Activated CD8-positive, alpha-beta memory T cell treated with anti-CD3 and anti-CD28 coated beads, Interleukin-2, amount 50 U/mL, for 48 hours (primary cell): Measurements from ENCODE around the gene GPR108.
"Not testable (repeated sequence)": the region's sequence is repeated elsewhere in the genome, so short reads cannot be mapped to it uniquely, and the experiment has no call there.

Experiments used
- DNase-seq: peaks from one replicate; pipeline ENCODE4 v3.0.0-alpha.2; 2020

Gene GPR108

DNA sequence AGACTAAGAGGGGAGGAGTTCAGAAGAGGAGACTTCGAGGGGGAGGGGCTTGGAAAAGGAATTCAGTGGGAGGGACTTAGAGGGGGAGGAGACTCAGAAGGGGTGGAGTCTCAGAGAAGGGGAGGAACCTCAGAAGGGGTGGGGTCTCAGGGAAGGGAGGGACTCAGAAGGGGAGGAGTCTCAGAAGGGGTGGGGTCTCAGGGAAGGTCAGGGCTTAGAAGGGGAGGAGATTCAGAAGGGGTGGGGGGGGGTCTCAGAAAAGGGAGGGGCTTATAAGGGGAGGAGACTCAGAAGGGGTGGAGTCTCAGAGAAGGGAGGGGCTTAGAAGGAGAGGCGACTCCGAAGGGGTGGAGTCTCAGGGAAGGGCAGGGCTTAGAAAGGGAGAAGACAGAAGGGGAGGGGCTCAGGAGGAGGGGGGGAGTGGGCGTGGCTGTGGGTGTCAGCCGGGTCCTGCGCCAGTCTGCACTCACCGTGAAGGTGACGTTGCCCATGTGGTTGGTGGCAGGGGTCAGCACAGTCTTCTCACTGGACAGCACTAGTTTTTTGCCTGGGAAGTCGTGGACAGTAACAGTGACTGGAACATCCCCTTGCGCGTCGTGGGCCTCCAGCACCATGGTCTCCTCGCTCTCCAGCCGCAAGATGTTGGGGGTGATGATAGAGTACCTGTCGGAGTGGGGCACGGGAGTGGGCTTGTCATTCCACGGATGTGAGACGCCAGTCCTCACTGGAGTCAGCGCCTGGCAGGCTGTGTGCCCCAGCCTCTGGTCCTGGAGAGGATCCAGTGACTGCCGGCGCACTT, 18.4 kb downstream of the GPR108 start:
- DNase-seq = no peak

DNA sequence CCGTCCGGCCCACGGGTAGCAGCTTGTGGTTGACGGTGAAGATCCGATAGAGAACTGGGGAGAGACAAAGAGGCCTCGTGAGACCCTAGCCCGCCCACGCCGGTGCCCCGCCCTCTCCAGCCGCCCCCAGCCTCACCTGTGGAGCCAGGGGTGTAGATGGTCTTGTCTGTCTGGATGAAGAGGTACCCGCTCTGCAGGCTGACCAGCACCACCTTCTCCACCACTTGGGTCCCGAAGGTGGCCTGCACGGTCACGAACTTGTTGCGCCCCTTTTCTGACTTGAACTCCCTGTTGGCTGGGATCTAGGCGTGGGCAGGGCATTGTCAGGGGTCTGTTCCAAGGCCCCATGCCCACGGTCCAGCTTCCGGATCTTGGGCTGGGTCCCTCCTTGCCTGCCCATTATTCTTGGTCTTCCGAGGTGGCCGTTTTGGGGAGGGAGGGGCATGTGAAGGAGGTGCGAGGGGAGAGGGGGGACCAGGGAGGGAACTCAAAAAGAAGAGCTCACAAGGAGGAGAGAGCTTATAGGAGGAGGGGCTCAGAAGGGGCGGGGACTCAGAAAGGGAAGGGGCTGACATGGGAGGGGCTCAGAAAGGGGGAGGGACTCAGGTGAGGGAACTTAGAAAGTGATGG, 19.2 kb downstream of the GPR108 start:
- no peak for DNase-seq

DNA sequence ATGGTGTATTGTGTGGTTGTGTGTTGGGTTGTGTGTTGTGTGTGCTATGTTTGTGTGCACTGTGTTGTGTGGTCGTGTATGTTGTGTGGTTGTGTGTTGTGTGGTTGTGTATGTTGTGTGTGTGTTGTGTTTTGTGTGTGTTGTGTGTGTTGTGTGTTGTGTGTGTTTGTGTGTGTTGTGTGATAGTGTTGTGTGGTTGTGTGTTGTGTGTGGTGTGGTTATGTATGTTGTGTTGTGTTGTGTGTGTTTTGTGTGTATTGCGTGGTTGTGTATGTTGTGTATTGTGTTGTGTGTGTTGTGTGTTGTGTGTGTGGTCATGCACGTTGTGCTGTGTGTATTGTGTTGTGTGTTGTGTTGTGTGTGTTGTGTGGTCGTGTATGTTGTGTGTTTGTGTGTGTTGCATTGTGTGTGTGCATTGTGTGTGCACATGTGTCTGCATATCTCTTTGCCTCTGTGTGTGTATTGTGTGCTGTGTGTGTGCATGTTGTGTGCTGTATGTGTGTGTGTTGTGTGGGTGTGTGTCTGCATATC, 19.9 kb downstream of the GPR108 start:
- no peak for DNase-seq

DNA sequence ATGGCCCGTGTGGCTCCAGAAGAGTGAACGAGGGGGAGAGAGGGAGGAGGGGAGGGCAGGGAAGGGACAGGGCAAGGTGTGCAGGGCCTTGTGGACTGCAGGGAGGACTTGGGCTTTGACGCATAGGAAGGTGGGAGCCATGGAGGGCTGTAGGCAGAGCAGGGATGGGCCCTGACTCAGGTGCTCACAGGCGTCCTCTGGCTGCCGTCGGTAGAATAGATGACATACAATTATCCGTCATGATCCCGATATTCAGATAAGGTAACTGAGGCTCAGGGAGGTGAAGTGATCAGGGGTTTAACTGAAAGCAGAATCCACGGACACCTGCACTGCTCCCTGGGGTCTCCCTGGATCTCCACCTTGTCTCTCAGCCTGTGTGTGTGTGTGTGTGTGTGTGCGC, 20.3 kb downstream of the GPR108 start:
- DNase-seq = no peak

DNA sequence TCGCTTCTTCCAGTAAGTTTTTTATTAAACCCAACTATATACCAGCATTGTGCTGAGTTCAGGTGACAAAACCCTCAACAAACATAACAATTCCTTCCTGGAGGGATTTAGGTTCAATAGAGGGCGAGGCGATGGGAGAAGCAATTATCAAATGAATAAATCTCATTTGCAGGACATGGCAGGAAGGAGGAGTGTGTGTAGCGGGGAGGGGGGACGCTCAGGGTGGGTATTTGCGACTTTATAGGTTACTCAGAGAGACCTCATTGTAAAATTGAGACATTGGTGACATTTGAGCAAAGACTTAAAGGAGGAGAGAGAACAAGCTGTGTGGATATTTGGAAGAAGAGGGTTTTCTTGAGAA, 20.8 kb downstream of the GPR108 start:
- DNase-seq = no peak

DNA sequence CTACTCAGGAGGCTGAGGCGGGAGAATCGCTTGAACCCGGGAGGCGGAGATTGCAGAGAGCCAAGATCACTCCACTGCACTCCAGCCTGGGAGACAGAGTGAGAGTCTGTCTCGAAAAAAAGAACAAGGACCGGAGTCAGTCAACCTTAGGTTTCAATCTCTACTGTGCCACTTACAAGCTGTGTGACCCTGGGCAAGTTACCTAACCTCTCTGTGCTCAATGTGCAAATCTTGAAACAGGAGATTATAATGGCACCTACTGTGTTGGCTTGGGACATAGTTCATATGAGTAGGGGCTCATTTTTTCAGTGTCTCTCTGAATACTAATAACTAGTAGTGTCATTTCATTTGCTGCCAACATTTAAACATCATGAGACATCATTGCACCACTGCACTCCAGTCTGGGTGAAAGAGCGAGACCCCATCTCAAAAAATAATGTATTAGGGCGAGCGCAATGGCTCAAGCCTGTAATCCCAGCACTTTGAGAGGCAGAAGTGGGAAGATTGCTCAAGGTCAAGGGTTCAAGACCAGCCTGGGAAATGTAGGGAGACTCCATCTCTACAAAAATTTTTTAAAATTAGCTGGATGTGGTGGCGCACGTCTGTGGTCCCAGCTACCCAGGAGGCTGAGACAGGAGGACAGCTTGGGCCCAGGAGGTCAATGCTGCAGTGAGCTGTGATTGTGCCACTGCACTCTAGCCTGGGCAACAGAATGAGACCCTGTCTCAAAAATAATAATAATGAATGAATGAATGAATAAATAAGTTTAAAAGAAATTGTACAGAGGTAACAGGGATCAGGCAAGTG, 22.4 kb downstream of the GPR108 start:
- DNase-seq = no peak

DNA sequence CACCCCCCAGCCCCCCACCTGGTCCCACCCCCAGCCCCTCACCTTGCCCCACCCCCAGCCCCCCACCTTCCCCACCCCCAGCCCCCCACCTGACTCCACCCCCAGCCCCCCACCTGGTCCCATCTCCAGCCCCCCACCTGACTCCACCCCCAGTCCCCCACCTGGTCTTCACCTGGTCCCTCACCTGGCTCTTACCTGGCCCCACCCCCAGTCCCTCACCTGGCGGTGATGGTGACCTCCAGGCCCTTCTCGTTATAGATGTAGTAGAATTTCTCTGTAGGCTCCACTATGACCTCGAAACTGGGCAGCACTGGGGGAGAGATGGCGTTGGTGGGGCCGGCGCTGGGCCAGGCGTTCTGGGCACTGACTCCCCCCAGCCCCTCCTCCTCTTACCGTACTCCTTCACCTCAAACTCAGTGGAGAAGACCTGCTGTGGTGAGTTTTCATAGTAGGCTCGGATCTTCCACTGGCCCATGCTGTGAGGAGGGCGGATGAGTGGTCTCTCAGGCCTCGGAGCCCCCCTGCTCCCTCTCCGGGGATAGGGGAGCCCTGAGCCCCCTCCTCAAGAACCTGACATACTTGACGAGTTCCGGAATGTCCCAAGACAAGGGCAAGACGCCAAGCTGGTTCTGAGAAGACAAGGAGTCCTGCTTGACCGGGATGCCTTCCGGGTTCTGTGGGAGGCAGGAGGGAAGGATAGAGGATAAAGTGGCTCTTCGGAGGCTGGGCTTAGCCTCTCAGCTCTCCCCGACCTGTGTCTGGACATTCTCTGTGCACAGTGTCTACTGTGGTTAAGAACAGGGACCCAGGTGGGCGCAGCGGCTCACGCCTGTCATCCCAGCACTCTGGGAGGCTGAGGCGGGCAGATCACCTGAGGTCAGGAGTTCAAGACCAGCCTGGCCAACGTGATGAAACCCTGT, 23.3 kb downstream of the GPR108 start:
- no peak for DNase-seq

DNA sequence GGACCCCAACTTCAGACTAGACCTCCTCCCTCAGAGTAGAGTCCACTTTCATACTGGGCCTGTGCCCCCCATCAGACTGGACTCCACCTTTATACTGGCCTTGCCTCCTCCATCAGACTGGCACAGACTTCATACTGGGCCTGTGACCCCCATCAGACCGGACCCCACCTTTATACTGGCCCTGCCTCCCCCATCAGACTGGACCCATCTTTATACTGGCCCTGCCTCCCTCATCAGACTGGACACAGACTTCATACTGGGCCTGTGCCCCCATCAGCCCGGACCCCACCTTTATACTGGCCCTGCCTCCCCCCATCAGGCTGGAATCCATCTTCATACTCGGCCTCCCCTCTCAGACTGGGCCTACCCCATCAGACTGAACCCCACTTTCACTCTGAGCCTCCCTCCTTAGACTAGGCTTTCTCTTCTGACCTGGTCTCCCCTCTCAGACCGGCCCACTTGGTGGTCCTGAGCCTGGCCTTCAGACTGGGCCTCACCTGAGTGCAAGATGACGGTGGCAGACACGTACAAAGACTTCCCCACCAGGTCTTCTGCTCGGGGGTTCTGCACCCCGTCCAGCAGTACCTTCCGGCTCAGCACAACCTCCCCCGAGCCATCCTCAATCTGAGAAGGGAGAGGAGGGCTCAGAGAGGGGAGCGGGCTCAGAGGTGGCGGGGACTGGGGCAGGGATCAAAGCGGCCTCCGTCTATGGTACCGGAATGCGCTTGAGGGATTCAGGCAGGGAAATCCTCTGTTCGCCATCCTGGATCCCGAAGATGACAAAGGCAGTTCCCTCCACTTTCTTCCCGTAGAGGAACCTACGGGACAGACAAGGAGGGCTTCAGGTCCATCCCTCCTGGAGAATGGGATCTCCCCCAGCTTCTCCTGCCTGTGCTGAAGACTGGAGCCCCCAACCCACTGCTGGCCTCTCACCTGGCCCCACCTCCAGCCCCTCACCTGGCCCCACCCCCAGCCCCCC, 24.4 kb downstream of the GPR108 start:
- DNase-seq = no peak

DNA sequence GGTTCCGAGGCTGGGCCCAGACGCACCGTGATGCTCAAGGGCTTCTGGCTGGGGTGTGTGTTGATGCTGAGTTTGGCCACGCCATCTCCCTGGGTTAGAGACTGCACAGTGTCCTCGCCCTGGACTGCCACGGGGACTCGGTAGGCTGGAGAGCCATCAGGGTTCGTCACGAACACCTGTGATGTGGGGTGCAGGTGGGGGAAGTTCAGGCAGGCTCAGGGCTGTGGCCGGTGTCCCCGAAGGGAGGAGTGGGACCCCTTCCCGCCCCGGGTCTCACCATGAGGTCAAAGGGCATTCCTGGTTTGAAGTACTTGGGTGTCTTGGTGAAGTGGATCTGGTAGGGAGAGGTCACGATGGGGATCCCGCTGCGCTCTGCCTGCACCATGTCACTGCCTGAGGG, 25.1 kb downstream of the GPR108 start:
- DNase-seq = no peak

DNA sequence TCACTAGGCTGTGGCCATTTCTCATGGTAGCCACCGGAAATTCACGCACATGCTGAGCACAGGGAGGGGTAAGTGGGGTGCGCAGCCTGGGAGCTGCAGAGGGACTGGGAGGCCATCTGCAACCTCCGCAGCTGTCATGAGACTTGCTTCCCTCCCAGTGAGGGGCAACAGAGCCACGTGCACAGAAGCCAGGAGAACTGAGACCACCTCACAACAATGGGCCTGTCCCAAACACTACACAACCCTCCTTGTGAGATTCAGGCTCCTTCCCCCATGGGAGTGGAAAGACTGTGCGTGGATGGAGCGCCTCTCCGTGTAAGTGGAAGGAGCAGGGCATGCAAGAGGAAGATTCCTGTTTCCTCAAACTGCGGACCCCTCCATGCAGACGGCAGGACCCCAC, 25.8 kb downstream of the GPR108 start:
- no peak for DNase-seq

DNA sequence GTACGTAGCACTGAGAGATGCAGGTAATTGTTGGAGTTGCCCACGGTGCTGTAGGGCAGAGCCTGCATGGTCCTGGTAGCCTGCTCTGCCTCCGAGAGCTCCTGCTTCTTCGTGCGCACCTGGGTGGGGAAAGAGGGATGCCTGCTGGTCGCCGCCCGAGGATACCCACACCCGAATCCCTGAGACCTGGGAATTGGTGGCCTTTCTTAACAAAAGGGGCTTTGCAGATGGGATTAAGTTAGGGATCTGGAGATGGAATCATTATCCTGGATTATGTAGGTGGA, 26.4 kb downstream of the GPR108 start:
- no peak for DNase-seq

DNA sequence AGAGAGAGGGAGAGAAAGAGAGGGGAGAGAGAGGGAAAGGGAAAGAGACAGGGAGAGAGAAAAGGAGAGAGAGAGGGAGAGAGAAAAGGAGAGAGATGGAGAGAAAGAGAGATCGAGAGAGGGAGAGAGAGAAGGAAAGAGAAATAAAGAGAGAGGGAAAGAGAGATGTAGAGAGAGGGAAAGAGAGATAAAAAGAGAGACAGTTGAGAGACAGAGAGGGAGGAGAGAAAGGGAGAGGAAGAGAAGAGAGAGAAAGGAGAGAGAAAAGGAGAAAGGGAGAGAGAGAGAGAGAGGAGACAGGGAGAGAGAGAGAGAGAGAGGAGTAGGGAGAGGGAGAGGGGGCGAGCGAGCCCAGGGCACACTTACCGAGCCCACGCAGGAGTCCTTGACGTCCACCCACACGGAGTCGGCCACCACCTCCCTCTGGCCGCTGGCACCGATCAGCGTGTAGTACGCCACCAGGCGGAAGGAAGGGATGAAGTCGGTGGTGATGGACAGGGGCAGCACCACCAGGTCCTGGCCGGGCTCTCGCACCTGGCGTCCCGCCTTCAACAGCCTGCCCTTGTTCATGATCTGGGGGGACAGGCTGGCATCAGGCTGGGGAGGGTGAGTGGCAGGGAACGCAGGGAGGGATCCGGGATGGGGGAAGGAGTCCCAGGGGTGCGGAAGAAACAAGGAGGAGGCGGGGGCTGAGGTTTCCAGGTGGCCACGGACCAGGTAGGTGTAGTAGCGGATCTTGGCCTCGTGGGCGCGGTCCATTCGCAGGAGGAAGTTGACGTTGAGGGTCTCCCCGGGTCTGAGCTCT, 26.9 kb downstream of the GPR108 start:
- DNase-seq = no peak

DNA sequence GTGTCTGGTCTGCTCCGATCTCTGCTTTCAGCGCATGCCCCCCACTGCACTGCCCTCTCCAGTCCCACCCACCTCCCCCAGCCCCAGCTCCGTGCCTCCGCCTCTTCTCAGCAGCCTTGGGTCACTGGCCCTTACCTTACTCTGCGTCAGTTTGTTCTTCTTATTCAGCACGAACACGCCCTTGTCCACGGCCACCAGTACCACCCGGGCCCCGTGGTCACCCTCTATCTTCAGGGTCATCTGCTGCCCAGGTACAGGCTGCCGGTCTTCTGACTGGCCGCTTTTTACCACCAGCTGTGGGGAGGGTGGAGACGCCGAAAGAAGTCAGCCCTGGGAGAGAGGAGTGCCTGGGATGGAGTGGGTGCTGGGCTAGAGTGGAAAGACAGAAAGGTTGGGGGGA, 27.8 kb downstream of the GPR108 start:
- DNase-seq = no peak

DNA sequence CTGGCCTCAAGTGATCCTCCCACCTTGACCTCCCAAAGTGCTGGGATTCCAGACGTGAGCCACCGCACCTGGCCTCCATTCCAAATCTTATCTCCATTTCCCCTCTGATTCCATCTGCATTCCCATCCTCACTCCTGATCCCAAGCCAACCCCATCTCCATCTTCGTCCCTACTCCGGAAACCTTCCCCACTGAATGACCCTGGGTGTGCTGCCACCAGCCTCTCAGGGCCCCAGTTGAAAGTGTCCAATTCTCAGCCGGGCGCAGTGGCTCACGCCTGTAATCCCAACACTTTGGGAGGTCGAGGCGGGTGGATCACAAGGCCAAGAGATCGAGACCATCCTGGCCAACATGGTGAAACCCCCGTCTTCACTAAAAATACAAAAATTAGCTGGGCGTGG, 28.5 kb downstream of the GPR108 start:
- DNase-seq = not testable (repeated sequence)

DNA sequence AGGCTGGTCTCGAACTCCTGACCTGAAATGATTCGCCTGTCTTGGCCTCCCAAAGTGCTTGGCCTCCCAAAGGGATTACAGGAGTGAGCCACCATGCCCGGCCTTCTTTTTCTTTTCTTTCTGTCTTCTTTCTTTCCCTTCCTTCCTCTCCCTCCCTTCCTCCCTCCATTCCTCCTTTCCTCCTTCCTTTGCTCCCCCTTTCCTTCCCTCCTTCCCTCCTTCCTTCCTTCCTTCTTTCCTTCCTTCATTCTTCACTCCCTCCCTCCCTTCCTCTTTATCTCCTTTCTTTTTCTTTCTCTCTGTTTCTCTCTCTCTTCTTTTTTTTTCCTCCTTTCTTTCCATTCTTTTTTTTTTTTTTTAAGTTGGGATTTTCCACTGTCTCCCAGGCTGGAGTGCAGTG, 29.0 kb downstream of the GPR108 start:
- DNase-seq = no peak

DNA sequence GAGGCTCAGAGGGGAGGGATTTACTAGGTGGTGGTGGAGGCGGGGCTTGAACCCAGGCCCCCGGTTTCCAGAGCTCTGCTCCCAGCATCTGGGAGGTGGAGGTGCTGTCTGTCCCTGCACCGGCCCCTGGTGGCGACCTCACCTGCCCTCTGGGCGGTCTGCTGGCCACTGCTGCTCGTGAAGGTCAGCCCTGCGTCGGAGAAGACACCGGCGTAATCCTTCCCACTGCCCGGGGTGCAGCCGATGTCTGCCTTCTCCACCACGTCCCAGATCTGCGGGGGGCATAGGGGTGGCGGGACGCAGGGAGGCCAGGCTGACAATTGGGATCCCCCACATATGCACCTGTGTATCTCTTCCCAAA, 29.7 kb downstream of the GPR108 start:
- DNase-seq = no peak

DNA sequence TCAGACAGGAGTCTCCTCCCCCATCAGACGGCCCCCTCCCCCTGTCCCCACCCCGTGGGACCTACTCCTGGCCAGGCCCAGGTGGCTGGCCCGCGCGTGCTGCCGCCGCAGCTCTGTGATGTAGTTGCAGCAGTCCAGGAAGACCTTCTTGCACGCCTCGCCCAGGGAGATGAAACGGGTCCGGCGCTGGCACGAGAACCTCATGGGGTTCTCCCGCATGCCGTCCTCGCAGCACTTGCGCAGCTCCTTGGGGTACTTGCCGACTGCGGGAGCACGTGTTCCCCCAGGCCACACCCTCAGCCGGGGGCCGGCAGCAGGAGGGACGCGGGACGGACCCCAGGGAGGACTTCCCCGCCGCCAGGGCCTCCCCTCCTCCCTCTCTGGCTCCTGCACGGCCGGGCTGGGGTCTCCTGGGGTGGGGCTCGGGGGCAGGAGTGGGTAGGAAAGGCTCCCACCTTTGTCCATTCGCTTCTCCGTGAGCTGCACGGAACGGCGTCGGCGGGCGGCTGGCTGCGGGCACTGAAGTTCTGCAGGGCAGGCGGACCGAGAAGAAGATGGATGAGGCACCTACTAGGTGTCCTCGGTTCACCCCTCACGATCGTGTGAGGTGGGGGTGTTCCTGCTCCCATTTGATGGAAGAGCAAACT, 30.2 kb downstream of the GPR108 start:
- DNase-seq = no peak

DNA sequence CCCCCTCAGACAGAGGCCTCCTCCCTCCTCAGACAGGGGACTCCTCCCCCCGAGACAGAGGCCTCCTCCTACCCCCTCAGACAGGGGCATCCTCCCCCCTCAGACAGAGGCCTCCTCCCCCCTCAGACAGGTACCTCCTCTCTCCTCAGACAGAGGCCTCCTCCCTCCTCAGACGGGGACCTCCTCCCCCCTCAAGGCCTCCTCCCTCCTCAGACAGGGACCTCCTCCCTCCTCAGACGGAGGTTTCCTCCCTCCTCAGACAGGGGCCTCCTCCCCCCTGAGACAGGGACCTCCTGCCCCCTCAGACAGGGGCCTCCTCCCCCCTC, 30.8 kb downstream of the GPR108 start:
- DNase-seq = no peak

DNA sequence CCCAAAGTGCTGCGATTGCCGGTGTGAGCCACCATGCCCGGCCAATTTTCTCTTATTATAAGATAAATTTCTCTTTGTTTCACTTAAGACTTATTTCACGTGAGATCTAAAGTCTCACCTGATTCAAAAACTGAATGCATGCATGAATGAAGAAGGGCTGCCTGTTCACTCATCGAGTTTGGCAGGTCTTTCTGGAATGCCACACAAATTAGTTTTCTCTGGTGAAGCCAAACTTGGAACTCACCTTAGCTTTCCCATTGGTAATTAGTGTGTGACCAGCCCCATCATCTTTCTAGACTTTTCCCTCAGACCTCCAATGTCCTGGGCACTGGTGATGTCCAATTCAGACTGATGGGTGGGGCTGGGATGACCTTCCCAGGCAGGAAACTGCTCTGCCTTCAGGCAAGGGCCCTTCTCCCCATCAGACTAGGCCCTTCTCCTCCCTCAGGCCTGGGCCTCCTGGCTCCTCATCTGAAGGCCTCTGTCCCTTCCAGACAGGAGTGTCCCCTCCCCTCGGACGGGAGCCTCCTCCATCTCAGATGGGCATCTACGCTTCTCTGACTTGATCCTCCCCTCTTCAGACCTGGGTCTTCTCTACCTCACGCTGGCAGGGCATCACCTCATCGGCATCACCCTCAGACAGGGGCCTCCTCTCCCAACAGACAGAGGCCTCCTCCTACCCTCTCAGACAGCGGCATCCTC, 31.3 kb downstream of the GPR108 start:
- no peak for DNase-seq
